ENCODE measurements around the gene NUDT9.

- TF ChIP-seq GATA2 (IDR thresholded peaks at IDR 0.05; ENCODE audit: low read depth, low read length) (no peak), GATA3 (IDR thresholded peaks at IDR 0.05; ENCODE audit: low read depth, low read length) (no peak)
Observed at GRCh38 chr4:87423317-87424098, 1.1 kb downstream of the NUDT9 start.

Data from SH-SY5Y (cell line).